ENCODE results near the gene SULT6B1.

DNA sequence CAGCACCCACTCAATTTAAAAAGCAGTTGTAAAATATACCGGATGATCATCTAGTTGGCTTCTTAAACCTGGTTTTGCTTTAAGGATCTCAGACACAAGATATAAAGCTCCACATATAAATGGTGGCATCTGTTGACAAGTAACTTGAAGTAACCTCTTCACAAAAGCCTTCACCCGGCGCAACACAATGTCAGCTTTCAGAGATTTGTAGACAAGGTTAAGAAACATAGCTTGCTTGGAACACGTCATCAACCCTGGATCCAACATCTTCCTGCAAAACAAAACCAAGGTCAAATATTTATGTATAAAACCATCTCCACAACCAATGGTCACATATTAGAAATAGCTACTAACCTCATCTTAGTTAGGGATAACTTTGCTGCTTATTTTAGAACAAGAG, 34.7 kb upstream of the SULT6B1 start:
- no peak for TF ChIP-seq EZH2 (IDR thresholded peaks at IDR 0.05; ENCODE audit: low read length)
- TF ChIP-seq, protein P1, sequence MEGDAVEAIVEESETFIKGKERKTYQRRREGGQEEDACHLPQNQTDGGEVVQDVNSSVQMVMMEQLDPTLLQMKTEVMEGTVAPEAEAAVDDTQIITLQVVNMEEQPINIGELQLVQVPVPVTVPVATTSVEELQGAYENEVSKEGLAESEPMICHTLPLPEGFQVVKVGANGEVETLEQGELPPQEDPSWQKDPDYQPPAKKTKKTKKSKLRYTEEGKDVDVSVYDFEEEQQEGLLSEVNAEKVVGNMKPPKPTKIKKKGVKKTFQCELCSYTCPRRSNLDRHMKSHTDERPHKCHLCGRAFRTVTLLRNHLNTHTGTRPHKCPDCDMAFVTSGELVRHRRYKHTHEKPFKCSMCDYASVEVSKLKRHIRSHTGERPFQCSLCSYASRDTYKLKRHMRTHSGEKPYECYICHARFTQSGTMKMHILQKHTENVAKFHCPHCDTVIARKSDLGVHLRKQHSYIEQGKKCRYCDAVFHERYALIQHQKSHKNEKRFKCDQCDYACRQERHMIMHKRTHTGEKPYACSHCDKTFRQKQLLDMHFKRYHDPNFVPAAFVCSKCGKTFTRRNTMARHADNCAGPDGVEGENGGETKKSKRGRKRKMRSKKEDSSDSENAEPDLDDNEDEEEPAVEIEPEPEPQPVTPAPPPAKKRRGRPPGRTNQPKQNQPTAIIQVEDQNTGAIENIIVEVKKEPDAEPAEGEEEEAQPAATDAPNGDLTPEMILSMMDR (optimal IDR thresholded peaks at IDR 0.05 in 1 of 3, IDR thresholded peaks at IDR 0.05 in 1 of 3, conservative IDR thresholded peaks at IDR 0.05 in 1 of 3; ENCODE audit: extremely low read depth in 1 of 3, insufficient read depth in 2 of 3, low read length in 3 of 3): no peak

All from keratinocyte (primary cell).